HEK293T (cell line): Measurements from ENCODE around the gene GFY.

Source experiments
- CTCF ChIA-PET: fragments of 350-600 bp; formaldehyde crosslinking; extraction: SDS; loops from one replicate; lab custom pipeline; 2021; ENCODE audit warnings: antibody characterized with exemption, inconsistent platforms; lab: Yijun Ruan, JAX
- POLR2A ChIA-PET: fragments of 350-600 bp; formaldehyde crosslinking; extraction: SDS; loops from one replicate; lab custom pipeline; 2020; ENCODE audit warnings: antibody characterized with exemption, inconsistent platforms; lab: Yijun Ruan, JAX
- DNase-seq: peaks from one replicate; pipeline ENCODE4 v3.0.0; 2012; ENCODE audit warnings: mixed read lengths; ENCODE audit errors: extremely low spot score
- ARNT ChIP-seq: fragments of 450-650 bp; IDR thresholded peaks from 2 replicates; pipeline ENCODE4 v1.6.1; 2017; ENCODE audit warnings: mild to moderate bottlenecking
- BHLHE40 ChIP-seq: fragments of 450-650 bp; IDR thresholded peaks from 2 replicates; pipeline ENCODE4 v1.6.1; 2016; ENCODE audit warnings: mild to moderate bottlenecking, moderate library complexity, borderline replicate concordance
- CTBP1 ChIP-seq: fragments of 450-650 bp; IDR thresholded peaks from 2 replicates; pipeline ENCODE4 v1.6.1; 2016; ENCODE audit warnings: borderline replicate concordance
- ELF4 ChIP-seq: fragments of 450-650 bp; IDR thresholded peaks from 2 replicates; pipeline ENCODE4 v1.6.1; 2017; ENCODE audit warnings: antibody characterized with exemption
- FOXA1 ChIP-seq: fragments of 450-650 bp; IDR thresholded peaks from 2 replicates; pipeline ENCODE4 v1.6.1; 2016; ENCODE audit warnings: mild to moderate bottlenecking
- FOXK2 ChIP-seq: fragments of 450-650 bp; IDR thresholded peaks from 2 replicates; pipeline ENCODE4 v1.6.1; 2016; ENCODE audit warnings: mild to moderate bottlenecking
- FOXM1 ChIP-seq: fragments of 450-650 bp; IDR thresholded peaks from 2 replicates; pipeline ENCODE4 v1.6.1; 2017; ENCODE audit warnings: mild to moderate bottlenecking, borderline replicate concordance
- HDGF ChIP-seq: fragments of 450-650 bp; IDR thresholded peaks from 2 replicates; pipeline ENCODE4 v1.6.1; 2017; ENCODE audit warnings: antibody characterized with exemption, borderline replicate concordance
- L3MBTL2 ChIP-seq: fragments of 450-650 bp; conservative IDR thresholded peaks from 2 replicates; pipeline ENCODE4 v1.6.1; 2016; ENCODE audit warnings: mild to moderate bottlenecking
- LEF1 ChIP-seq: fragments of 450-650 bp; IDR thresholded peaks from 2 replicates; pipeline ENCODE4 v1.6.1; 2017; ENCODE audit warnings: mild to moderate bottlenecking, borderline replicate concordance
- NFRKB ChIP-seq: fragments of 450-650 bp; IDR thresholded peaks from 2 replicates; pipeline ENCODE4 v1.6.1; 2016; ENCODE audit warnings: mild to moderate bottlenecking, moderate library complexity
- SP1 ChIP-seq: fragments of 450-650 bp; IDR thresholded peaks from 2 replicates; pipeline ENCODE4 v1.6.1; 2017
- SUZ12 ChIP-seq: fragments of 450-650 bp; IDR thresholded peaks from 2 replicates; pipeline ENCODE4 v1.6.1; 2016; ENCODE audit warnings: mild to moderate bottlenecking
- TARDBP ChIP-seq: fragments of 450-650 bp; IDR thresholded peaks from 2 replicates; pipeline ENCODE4 v1.6.1; 2016
- ZNF384 ChIP-seq: fragments of 450-650 bp; IDR thresholded peaks from 2 replicates; pipeline ENCODE4 v1.6.1; 2016
- TF ChIP-seq, protein P1 (sequence below): fragments of 450-650 bp; IDR thresholded peaks from 2 replicates; pipeline ENCODE4 v1.6.1; 2016

GFY gene

DNA sequence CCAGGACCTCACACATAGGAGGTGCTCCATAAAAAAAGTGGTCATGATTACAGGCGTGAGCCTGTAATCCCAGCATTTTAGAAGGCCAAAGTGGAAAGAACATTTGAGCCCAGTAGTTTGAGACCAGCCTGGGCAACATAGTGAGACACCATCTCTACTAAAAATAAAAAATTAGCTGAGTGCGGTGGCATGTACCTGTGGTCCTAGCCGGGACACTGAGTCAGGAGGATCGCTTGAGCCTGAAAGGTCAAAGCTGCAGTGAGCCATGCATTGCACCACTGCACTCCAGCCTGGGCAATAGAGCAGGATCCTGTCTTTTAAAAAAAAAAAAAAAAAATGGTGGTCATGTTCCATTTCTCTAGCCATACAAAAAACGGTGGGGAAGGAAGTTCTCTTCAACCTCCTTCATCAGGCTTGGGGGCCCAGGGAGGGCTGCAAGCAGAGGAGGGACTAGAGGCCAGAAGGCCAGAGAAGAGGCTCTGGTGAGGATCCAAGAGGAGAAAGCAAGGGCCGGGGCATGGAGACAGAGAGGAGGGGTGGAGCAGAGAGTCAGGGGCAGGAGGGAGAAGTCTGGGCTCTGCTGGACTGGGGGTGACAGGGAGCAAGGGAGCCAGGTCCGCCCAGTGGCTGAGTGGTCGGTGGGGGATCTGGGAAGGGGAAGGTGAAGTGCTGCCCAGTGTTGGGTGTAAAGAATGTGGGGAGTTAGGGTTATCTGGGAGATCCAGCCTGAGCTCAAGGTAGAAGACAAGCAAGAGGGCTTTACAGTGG, 28.3 kb upstream of the GFY start:
- POLR2A ChIA-PET = no interaction called here
- TF ChIP-seq SUZ12 (no peak), FOXK2 (no peak), NFRKB (no peak)
- no peak for DNase-seq
- CTCF ChIA-PET = no interaction called here

DNA sequence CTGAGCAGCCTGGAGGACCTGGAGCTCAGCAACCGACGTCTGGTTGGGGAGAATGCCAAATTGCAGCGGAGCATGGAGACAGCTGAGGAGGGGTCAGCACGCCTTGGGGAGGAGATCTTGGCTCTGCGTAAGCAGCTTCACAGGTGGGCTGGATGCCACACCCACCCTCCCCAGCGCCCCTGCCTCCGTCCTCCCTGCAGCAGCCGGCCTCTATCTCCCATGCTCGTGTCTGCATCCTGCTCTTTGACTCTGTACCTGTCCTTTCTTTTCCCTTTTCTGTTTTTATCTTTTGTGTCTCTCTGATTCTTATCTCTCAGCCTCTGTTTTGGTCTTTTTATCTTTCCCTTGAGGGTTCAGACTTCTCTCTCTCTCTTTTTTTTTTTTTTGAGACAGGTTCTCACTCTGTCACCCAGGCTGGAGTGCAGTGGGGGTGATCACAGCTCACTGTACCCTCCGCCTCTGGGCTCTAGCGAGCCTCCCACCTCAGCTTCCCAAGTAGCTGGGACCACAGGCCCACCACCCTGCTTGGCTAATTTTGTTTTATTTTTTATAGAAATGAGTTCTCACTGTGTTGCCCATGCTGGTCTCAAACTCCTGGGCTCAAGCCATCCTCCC, 27.1 kb upstream of the GFY start:
- no peak for DNase-seq
- ChIA-PET POLR2A (no interaction called here), CTCF (no interaction called here)
- TF ChIP-seq FOXA1 (no peak), BHLHE40 (no peak), LEF1 (no peak), FOXK2 (no peak), FOXM1 (no peak), L3MBTL2 (no peak), ZNF384 (no peak), SP1 (no peak)
- TF ChIP-seq, protein P1, sequence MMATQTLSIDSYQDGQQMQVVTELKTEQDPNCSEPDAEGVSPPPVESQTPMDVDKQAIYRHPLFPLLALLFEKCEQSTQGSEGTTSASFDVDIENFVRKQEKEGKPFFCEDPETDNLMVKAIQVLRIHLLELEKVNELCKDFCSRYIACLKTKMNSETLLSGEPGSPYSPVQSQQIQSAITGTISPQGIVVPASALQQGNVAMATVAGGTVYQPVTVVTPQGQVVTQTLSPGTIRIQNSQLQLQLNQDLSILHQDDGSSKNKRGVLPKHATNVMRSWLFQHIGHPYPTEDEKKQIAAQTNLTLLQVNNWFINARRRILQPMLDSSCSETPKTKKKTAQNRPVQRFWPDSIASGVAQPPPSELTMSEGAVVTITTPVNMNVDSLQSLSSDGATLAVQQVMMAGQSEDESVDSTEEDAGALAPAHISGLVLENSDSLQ = no peak

DNA sequence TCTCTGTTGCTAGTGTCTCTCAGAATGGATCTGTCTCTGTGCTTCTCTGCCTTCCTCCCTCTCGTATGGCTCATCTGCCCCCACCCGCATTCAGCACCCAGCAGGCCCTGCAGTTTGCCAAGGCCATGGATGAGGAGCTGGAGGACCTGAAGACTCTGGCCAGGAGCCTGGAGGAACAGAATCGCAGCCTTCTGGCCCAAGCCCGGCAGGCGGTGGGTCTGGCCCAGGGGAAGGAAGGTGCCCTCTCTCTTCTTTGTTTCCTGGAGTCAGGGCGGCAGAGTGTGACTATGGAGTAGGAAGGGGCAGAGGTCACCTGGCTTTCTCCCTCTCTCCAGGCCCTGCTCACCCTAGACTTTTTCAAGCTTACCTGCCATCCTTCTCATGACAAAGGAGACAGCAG, 26.3 kb upstream of the GFY start:
- CTCF ChIA-PET = no interaction called here
- POLR2A ChIA-PET = no interaction called here
- DNase-seq = no peak
- TF ChIP-seq SP1 = no peak
- TF ChIP-seq FOXM1 = no peak
- TF ChIP-seq, protein P1 = no peak
- TF ChIP-seq FOXA1 = no peak
- no peak for TF ChIP-seq TARDBP
- TF ChIP-seq CTBP1 = no peak
- TF ChIP-seq FOXK2 = no peak
- TF ChIP-seq ARNT = no peak
- TF ChIP-seq SUZ12 = no peak
- no peak for TF ChIP-seq LEF1
- no peak for TF ChIP-seq L3MBTL2
- no peak for TF ChIP-seq HDGF
- no peak for TF ChIP-seq ELF4

DNA sequence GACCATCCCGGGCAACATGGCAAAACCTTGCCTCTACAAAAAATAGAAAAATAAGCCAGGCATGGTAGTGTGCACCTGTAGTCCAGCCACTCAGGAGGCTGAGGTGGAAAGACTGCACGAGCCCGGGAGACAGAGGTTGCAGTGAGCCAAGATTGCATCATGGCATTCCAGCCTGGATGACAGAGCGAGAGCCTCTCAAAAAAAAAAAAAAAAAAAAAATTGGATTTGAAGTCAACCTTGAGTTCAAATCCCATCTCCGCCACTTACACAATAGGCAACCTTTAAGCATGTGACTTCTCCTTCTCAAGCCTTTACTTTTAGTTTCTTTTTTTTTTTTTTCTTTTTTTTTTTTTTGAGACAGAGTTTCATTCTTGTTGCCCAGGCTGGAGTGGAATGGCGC, 25.2 kb upstream of the GFY start:
- TF ChIP-seq ZNF384 = peak; percentile 68
- TF ChIP-seq ARNT = no peak
- no peak for TF ChIP-seq LEF1
- CTCF ChIA-PET = no interaction called here
- DNase-seq = no peak
- POLR2A ChIA-PET = no interaction called here

DNA sequence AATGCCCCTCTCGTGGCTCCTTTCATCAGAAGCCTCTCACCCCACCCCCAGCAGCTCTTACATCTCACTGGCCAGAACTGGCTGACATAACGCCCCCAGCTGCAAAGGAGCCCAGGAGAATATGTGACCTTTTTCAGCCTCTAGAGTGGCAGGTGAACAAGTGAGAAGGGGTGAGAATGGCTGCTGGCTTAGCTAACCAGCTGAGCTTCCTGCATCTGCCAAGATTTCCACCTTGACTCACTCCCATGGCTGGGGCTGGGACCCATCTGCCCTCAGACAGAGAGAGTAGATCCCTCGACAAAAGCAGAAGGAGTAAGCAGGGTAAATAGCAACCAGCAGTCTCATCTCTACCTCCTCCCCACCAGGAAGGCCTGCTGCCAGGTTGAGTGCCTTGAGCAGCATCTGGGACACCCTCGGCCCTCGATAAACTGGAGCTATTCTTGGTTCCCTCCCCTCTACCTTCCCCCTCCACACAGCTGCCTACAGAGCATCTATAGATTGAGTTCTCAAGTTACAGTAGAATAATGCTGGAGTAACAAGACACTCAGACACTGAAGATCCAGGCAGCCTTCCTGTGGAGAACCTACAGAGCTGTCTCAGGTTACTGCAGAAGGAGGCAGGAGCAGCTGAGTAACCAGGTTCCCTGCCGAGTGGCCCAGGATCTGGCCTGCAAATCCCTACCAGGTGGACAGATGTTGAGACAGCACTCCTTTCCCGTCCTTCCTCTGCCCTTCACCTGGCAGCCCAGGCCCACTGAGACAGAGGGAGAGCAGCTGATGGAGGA, 21.6 kb upstream of the GFY start:
- TF ChIP-seq FOXM1 (no peak), CTBP1 (peak; percentile 77)
- ChIA-PET POLR2A (interaction anchor here (1.0 to 1.7 kb wide), 11 partner anchors 10 to 75 kb away, joined by 3 to 13 read pairs (median 5); partner anchors contain the start of genes ALDH16A1, GFY, PIH1D1 and PTH2), CTCF (interaction anchor here (0.5 to 1.5 kb wide), 5 partner anchors 9 to 294 kb away, joined by 4 to 5 read pairs (median 4); partner anchors contain the start of gene GFY)
- peak; percentile 69 for DNase-seq

DNA sequence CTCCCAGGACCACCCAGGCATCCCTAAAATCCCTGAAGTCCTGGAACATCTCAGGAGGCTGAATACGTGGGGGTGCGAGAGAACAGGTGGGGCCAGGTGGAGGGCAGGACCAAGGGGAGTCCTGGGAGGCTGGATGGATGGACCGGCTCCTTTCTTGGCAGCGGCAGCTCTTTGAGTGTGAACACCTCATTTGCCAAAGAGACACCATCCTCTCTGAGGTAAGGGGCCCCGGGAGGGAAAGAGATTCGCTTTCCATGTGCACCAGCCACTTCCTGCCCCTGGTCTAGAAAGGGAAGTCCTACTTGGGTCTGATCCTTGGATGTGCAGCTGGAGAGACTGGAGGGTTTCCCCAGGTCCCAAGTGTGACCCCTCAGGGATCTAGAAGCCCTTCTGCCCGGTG, 18.1 kb upstream of the GFY start:
- ChIA-PET CTCF (no interaction called here), POLR2A (no interaction called here)
- no peak for TF ChIP-seq FOXK2
- no peak for TF ChIP-seq CTBP1
- no peak for TF ChIP-seq LEF1
- TF ChIP-seq FOXA1 = no peak
- TF ChIP-seq FOXM1 = no peak
- TF ChIP-seq SUZ12 = no peak
- no peak for TF ChIP-seq SP1
- DNase-seq = no peak

DNA sequence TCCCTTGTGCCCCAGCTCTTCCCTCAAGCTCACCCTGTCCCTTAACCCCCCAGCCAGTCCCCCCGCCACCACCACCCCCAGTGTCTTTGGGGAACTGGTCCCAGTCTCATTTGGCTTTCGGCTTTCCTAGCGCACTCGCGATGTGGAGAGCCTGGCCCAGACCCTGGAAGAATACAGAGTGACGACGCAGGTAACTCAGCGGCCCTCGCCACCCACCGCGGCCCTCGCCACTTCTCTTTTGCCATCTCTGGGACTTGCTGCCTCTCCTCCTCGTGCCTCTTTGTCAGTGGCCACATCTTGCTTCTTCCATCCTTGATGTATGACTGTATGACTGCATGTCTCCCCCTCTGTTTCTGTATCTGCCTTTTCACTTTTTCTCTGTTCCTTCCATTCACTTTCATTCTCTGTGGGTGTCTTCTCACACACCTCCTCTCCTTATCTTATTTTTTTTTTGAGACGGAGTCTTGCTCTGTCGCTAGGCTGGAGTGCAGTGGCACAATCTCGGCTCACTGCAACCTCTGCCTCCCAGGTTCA, 17.6 kb upstream of the GFY start:
- no peak for TF ChIP-seq LEF1
- TF ChIP-seq FOXA1 = no peak
- TF ChIP-seq SUZ12 = no peak
- TF ChIP-seq CTBP1 = no peak
- TF ChIP-seq HDGF = no peak
- no peak for TF ChIP-seq FOXK2
- TF ChIP-seq, protein P1 = no peak
- TF ChIP-seq ELF4 = no peak
- no peak for TF ChIP-seq TARDBP
- TF ChIP-seq ARNT = no peak
- no peak for TF ChIP-seq ZNF384
- no peak for TF ChIP-seq SP1
- no peak for TF ChIP-seq L3MBTL2
- no peak for TF ChIP-seq NFRKB
- TF ChIP-seq FOXM1 = no peak
- no peak for TF ChIP-seq BHLHE40
- ChIA-PET CTCF (no interaction called here), POLR2A (no interaction called here)
- no peak for DNase-seq
